GM19372 (cell line): ENCODE data around the gene ARHGAP24.
"Not testable (repeated sequence)": the region's sequence is repeated elsewhere in the genome, so short reads cannot be mapped to it uniquely, and the experiment has no call there.

Experiments used
- ATAC-seq: cut with Tn5 transposase; IDR thresholded peaks from one replicate; pipeline ENCODE4 v1.9.1; 2021; ENCODE audit warnings: mild to moderate bottlenecking, low read depth, moderate library complexity; ENCODE audit not compliant: unreplicated experiment

The ARHGAP24 gene

DNA sequence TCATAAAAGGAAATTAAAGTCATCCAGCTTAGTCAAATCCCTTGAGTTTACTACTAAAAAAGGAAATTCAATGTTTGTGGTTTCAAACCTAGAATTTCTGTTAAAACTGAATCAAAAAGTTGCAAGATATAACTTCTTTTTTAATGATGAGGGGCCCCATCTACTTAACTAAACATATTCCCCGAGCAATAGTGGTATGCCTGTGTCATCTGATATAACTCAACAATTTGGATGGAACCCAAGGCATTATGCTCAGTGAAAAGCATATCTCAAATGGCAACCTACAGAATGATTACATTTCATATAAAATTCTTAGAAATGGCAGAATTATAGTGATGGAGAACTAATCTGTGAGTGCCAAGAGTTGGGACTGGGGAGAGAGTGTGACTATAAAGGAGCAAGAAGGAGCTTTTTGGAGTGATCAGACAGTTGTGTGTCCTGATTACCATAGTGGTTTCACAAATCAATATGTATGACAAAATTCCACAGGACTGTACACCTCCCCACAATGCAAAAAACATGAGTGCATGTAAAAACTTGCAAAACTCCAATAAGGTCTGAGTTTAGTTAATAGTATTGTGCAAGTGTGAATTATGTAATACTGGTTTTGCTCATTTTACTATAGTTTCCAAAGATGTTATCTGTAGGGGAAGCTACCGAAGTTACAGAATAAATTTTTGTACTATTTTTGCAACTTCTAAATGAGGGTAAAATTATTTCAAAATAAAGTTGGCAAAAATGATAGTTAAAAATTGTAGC is 323.2 kb downstream of the ARHGAP24 start:
- ATAC-seq = no peak

DNA sequence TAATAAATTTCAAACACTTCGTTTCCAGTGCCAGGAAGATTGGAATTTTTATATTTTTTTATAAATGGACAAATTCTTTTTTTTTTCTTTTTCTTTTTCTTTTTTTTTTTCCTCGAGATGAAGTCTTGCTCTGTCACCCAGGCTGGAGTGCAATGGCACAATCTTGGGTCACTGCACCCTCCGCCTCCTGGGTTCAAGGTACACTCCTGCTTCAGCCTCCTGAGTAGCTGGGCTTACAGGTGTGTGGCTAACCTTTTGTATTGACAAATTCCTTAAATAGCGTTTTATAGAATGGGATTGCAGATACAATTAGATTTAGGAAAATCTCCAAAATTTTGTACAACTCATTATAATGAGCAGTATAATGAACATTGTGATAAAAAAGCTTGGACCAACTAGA is 328.9 kb downstream of the ARHGAP24 start:
- no peak for ATAC-seq

DNA sequence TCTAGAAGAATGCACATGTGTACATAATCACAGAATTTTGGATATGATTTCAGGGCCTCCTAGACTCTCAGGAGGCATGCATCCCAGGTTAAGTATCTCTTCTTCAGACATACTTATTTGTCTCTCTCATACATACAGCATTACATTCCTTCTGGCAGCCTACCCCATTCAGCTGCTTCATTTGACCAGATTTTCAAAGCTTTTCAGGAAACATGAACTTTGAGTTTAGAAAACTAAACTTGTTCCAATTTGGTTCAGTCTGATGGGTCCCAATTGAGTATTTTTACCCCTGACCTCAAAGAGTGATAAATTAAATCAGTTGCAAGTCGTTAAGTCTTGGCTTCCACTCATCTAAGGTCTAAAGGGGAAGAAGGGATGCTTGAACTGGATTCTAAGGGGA is 330.9 kb downstream of the ARHGAP24 start:
- ATAC-seq = no peak

DNA sequence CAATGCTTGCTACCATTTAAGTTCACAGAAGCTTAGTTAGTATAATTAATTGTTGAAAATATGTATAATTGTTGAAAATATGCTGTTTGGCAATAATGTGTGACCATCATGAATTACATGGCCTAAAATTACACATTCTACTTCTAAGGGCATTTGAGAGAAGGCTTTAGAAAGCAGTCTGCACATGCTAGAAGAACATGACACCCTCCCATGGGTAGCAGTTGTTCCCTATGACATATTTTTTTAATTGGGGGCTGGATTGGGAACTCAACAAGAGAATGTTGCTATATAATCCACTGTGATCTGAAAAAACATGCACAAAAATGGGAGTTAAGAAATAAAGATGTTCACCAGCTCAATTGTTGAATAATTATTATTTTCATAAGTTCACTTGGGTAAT is 331.4 kb downstream of the ARHGAP24 start:
- no peak for ATAC-seq

- no peak for ATAC-seq
Observed at GRCh38 chr4:85807247-85807950, 332.4 kb downstream of the ARHGAP24 start.

DNA sequence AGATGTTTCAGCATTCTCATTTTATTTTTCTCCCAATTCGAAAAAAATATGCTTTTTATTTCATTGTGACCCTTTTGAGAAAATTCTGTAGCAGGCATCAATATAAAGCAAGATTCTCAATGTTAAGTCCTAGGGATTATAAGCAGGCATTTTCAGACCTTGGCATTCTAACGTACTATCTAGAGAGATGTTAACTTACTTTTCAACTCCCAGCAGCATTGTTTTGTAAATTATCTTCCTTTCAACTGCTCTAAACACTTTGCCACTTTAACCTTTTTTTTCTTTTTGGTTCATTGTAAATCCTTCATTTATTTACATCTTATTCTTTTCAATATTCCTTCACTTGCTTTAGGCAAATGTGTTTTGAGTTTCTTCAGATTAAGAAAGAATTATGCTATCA is 333.2 kb downstream of the ARHGAP24 start:
- ATAC-seq = no peak

GRCh38 chr4:85808864-85809263 is 333.9 kb downstream of the ARHGAP24 start:
- ATAC-seq = no peak

GRCh38 chr4:85812776-85813175 is 337.8 kb downstream of the ARHGAP24 start:
- ATAC-seq = no peak

DNA sequence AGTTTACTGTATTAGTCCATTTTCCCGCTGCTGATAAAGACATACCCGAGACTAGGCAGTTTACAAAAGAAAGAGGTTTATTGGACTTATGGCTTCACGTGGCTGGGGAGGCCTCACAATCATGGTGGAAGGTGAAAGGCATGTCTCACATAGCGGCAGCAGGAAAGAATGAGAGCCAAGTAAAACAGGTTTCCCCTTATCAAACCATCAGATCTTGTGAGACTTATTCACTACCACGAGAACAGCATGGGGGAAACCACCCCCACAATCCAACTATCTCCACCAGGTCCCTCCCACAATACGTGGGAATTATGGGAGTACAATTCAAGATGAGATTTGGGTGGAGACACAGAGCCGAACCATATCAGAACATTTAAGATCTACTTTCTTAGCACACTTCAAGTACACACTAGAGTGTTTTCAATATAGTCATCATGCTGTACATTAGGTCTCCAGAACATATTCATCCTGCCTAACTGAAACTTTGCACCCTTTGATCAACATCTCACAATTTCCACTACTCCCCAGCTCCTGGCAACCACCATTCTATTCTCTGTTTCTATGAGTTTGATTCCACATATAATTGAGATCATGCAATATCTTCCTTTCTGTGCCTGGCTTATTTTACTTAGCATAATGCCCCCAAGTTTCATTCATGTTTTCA is 341.0 kb downstream of the ARHGAP24 start:
- no peak for ATAC-seq

GRCh38 chr4:85818700-85819099 is 343.8 kb downstream of the ARHGAP24 start:
- ATAC-seq = no peak

- not testable (repeated sequence) for ATAC-seq
Observed at GRCh38 chr4:85820101-85820500, 345.2 kb downstream of the ARHGAP24 start.

DNA sequence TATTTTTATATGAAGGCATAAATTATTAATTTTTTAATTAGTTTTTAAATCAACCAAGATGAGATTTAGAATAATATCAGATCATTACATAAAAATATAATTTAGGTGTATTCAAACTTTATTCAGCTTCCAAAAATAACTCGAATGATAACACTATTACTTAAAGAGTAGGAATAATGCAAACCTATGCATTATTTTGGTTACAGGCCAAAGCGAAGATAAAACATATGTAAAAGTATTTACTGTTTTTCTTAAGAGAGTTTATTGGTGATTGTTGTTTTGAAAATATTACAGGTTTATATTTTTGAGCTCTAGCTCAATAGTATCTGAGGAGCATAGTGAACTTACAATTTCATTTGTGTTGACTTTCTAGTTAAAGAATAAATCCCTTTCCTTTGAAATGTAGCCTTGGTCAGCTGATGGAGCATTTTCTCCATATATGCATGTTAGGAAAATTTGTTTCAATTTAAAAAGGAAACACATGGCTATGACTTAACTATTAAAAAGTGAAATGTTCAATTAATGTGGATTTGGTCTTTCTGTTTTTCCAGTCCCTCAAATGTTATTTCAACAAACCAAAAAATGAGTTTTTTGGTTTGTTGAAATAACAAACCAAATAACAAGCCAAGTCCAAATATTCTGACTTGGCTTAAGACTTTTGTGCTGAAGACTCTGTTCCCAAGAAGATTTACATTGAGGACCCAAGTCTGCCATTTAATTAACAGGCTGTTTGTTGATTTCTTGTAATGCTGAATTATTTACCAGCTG is 346.9 kb downstream of the ARHGAP24 start:
- ATAC-seq = no peak

- no peak for ATAC-seq
Observed at GRCh38 chr4:85823295-85823694, 348.3 kb downstream of the ARHGAP24 start.

DNA sequence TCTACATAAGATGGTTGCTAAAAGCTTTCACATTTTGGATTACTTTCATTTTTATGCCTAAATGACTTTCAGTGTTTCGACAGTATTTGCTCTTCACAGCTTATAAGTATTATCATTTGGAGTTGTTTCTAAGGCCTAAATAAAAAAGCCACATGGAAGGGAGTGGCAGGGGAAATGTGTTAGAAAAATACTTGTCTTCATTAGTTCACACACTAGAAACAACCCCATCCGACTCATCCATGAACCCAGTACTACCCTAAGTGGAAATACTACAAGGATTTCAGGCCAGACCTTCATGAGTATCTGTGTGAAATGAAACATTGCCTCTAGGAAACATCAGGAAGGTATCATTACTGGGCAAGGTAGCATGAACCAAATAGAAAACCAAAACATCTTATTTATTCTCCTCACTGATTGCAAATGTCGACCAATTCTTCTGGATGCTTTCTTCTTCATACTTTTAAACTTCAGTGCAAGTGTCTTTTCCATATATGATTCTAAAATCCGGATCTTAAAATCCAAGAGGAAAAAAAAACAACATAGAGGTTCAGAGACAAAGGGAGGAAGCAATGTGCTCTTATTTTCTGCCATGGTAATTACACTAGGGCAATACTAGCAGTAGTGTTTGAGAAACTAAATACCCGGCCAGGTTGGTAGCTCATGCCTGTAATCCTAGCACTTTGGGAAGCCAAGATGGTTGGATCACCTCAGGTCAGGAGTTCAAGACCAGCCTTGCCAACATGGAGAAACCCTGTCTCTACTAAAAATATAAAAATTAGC is 349.4 kb downstream of the ARHGAP24 start:
- no peak for ATAC-seq

DNA sequence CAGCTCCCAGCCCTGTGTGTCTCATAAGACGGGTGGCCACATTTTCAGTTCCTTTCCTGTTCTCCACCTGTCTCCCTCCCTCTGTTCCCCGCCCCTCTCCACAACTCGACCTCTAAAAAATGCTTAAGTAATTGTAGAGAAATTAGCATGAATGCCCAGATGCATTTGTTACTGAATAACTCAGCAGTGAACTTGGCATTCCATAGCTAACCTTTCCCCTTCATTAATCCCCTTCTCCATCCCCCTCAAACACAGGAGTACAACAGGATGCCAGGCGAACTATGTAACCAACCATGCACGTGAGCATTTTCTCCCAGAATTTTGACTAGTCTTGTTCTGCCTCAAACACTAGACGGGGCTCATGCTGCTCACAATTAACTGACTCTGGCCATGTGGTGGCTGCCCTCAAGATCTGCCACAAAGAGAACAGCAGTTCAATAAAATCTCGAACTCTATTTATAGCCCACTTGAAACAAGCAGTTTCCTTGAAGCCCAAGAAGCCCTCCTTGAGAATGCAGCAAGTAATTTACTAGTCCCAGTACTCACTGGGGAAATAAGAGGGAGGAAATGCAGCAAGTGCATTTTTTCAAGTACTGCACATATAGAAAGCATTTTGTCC is 351.2 kb downstream of the ARHGAP24 start:
- ATAC-seq = no peak

- no peak for ATAC-seq
Observed at GRCh38 chr4:85828027-85828890, 353.3 kb downstream of the ARHGAP24 start.

GRCh38 chr4:85829276-85830051 is 354.5 kb downstream of the ARHGAP24 start:
- ATAC-seq = no peak

DNA sequence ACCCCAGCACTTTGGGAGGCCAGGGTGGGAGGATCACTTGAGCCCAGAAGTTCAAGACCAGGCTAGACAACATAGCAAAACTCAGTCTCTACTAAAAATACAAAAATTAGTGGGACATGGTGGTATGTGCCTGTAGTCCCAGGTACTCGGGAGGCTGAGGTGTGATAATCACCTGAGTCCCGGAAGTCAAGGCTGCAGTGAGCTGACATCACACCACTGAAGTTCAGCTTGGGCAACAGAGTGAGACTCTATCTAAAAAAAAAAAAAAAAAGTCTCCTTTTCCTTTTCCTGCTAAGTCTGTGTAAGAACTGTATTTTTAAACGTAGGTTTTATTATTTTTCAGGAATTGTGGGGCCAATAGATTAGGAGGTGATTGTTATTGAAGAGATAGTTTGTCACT is 356.7 kb downstream of the ARHGAP24 start:
- no peak for ATAC-seq
